A549 (cell line): ENCODE measurements around the gene CETP. TPM values are rescaled to one million over a fixed set of nuclear protein-coding genes. Genes with fewer than 3 reads are reported as not detected.

Experiments
- ATAC-seq, 2 experiments: fragments of 200-7000 bp in 1 of 2; fragments of >200 bp in 1 of 2; cut with Nextera tagmentation in 1 of 2; cut with Tn5 transposase in 1 of 2; 3 replicates each; pipeline versions ENCODE4 v1.8.0 to v1.9.1; 2018 to 2020; ENCODE audit warnings: mild to moderate bottlenecking in 1 of 2, moderate library complexity in 1 of 2
- CTCF ChIA-PET: fragments of 300-600 bp; sonication (Branson Sonifier 250); formaldehyde crosslinking; extraction: SDS; loops from one replicate; lab custom pipeline; 2021; ENCODE audit warnings: antibody characterized with exemption, inconsistent platforms; lab: Yijun Ruan, JAX
- POLR2A ChIA-PET: fragments of 350-600 bp; formaldehyde crosslinking; extraction: SDS; loops from one replicate; lab custom pipeline; 2021; ENCODE audit warnings: antibody characterized with exemption, inconsistent platforms; lab: Yijun Ruan, JAX
- DNase-seq, 2 experiments: peaks; one replicate each; pipeline versions ENCODE4 v3.0.0 to v3.0.0-alpha.2; 2011 to 2016; ENCODE audit warnings: low read depth in 1 of 2, low spot score in 1 of 2
- FAIRE-seq: peaks from 2 replicates; lab custom pipeline; 2011; peaks lifted over from hg19 to GRCh38; lab: Jason Lieb, UNC
- H3K27ac ChIP-seq, 2 experiments: fragments of >200 bp; sonication (Bioruptor Twin); formaldehyde crosslinking; 3 replicates each; pipeline ENCODE4 v1.5.1; 2016 to 2017
- H3K4me1 ChIP-seq: fragments of >200 bp; sonication (Bioruptor Twin); formaldehyde crosslinking; 3 replicates; pipeline ENCODE4 v1.6.1; 2016
- H3K4me2 ChIP-seq: fragments of >200 bp; sonication (Bioruptor Twin); formaldehyde crosslinking; 3 replicates; pipeline ENCODE4 v1.6.1; 2016
- H3K4me3 ChIP-seq: fragments of >200 bp; sonication (Bioruptor Twin); formaldehyde crosslinking; 3 replicates; pipeline ENCODE4 v1.5.1; 2016
- H3K9me3 ChIP-seq: fragments of >200 bp; sonication (Bioruptor Twin); formaldehyde crosslinking; 3 replicates; pipeline ENCODE4 v1.6.1; 2016
- CHD4 ChIP-seq: fragments of 200-600 bp; sonication (generic); IDR thresholded peaks from 2 replicates; pipeline ENCODE4 v1.6.1; 2016; ENCODE audit warnings: antibody characterized with exemption, mild to moderate bottlenecking, borderline replicate concordance
- ESRRA ChIP-seq: fragments of 150-350 bp; IDR thresholded peaks from 2 replicates; pipeline ENCODE4 v1.6.1; 2014; ENCODE audit warnings: mild to moderate bottlenecking, low read length, borderline replicate concordance
- FOSB ChIP-seq: fragments of 250-450 bp; sonication (Bioruptor Pico); IDR thresholded peaks from 2 replicates; pipeline ENCODE4 v1.5.0; 2020; ENCODE audit warnings: mild to moderate bottlenecking, moderate library complexity
- HOXB5 ChIP-seq: fragments of 250-450 bp; sonication (Bioruptor Pico); IDR thresholded peaks from 2 replicates; pipeline ENCODE4 v1.5.0; 2020; ENCODE audit warnings: mild to moderate bottlenecking, moderate library complexity
- MAFK ChIP-seq: fragments of 450-650 bp; IDR thresholded peaks from 2 replicates; pipeline ENCODE4 v1.6.1; 2014; ENCODE audit not compliant: partially characterized antibody
- MAZ ChIP-seq: fragments of 150-350 bp; IDR thresholded peaks from 2 replicates; pipeline ENCODE4 v1.6.1; 2014; ENCODE audit warnings: antibody characterized with exemption, low read depth, low read length, borderline replicate concordance
- MYC ChIP-seq: IDR thresholded peaks from 2 replicates; pipeline ENCODE4 v1.6.1; 2012; ENCODE audit warnings: mild to moderate bottlenecking, inconsistent platforms, low read length, improper control_type of control experiment, borderline replicate concordance
- NFE2L2 ChIP-seq: fragments of 150-350 bp; conservative IDR thresholded peaks from 2 replicates; pipeline ENCODE4 v1.6.1; 2014; ENCODE audit warnings: low read length
- NPAS2 ChIP-seq: fragments of 250-450 bp; sonication (Bioruptor Pico); IDR thresholded peaks from 2 replicates; pipeline ENCODE4 v1.8.0; 2022; ENCODE audit warnings: mild to moderate bottlenecking, moderate library complexity, borderline replicate concordance
- POLR2AphosphoS2 ChIP-seq: conservative IDR thresholded peaks from 2 replicates; pipeline ENCODE4 v1.6.1; 2012; ENCODE audit warnings: low read length, improper control_type of control experiment, inconsistent platforms
- WGBS: methylation state at CpG from one replicate; pipeline ENCODE4 v1.1.6; 2017; ENCODE audit errors: missing lambda C conversion rate; 5-methylcytosine and 5-hydroxymethylcytosine counted together
- polyA plus RNA-seq, 4 experiments: library from polyadenylated mRNA; depleted of rRNA in 3 of 4; stranded (reverse); fragments of >200 nt; fragmentation: RNase III in 1 of 4; extraction: RNeasy Plus Mini Kit Qiagen cat#74134 plus additional on column Dnase treatment in 1 of 4; gene quantifications; 2 replicates in 3 of 4; 3 replicates in 1 of 4; pipeline ENCODE4 v1.2.3, GENCODE V29; 2011 to 2017
- TF ChIP-seq, protein P1 (sequence below): fragments of 450-650 bp; IDR thresholded peaks from 2 replicates; pipeline ENCODE4 v1.6.1; 2014; ENCODE audit warnings: antibody characterized with exemption

CETP gene
- polyA plus RNA-seq, 2 of the 4 experiments (the other 2 are of a cell fraction): not detected

DNA sequence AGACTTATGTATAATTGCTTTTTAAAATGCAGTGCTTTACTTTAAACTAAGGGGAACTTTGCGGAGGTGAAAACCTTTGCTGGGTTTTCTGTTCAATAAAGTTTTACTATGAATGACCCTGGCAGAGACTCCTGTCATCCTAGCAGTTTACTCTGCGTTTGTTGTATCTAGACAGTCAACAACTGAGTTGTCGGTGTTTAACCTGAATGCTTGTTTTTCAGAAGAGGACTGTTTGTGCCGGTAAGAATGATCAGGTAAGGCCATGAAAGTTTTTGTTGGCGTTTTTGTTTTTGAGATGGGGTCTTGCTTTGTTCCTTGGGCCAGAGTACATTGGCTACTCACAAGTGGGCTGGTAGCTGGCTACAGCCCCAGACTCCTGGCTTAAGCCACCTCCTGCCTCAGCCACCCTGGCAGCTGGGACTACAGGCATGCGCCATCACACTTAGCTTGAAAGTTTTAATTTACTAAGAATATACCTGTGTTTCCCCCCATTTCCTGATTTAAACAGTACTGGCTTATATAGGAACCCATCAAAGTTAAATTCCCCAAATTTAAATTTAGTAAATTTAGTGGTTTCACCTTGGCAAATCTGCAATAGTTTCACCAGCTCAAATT lies 17.9 kb upstream of the CETP start:
- TF ChIP-seq NPAS2: no peak
- FAIRE-seq (no peak), ATAC-seq (no peak), DNase-seq (no peak)
- POLR2A ChIA-PET: interaction anchor here (1.0 to 5.4 kb wide), 2 partner anchors 11 to 12 kb away, joined by 4 to 26 read pairs; partner anchors contain the start of gene HERPUD1
- no peak overlapping the region for H3K27ac ChIP-seq
- H3K4me3 ChIP-seq: no peak overlapping the region
- no peaks in the 10 kb centered on the region for H3K9me3 ChIP-seq
- CTCF ChIA-PET: interaction anchor here (0.9 to 2.3 kb wide), 3 partner anchors 10 to 270 kb away, joined by 3 to 9 read pairs (median 4); no protein-coding TSS in a partner anchor
- WGBS: 94% methylated on average over 6 of the region's 6 CpGs
- no peaks in the 10 kb centered on the region for H3K4me1 ChIP-seq
- no peak overlapping the region for H3K4me2 ChIP-seq

DNA sequence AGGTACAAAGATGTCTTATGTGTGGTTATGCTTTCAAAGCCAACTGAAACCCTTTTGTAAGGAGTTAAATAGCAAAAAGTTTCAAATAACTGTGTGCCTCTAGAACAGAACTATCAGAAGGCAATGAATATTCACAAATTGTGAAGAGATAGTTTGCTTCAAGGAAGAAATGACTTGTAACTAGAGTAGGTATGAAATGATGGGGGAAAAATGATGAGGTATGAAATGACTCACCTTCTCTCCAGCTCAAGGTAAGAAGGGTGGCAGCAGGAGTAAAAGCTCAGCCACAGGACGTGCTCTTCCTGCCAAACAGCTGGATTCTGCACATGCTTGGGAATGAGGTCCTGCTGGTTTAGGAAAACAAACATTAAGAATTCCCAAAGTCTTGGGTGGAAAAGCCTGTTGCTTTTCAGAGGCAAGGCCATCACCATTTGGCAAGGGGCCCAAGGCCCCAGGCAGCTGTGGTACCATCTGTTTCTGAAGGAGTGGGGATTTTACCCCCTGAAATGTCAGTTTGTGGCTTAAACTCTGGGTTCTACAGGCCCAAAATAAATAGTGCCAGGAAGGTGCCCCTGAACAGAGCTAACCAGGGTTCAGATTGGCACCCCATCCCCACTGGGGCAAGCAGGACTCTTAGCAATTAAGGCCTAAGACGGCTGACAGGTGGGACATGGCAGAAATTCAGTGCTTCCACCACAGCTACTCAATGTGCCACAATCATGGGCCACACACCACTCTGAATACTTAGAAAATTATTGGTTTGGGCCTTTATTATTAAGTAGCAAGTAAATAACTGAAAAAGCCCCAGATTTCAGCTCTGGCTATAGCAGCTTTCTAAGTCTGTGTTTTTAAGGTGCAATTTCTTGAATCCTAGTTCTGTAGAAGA lies 16.6 kb upstream of the CETP start:
- WGBS: 64% methylated on average over 2 of the region's 2 CpGs
- TF ChIP-seq HOXB5 (CRISPR knock-in tag): no peak
- TF ChIP-seq FOSB: peak; percentile 5; the same call in 1 of the 2 replicates
- TF ChIP-seq CHD4: no peak
- TF ChIP-seq POLR2AphosphoS2: peak; percentile 65; the same call in 1 of the 2 replicates
- ChIA-PET POLR2A (interaction anchor here (0.6 to 5.4 kb wide), 3 partner anchors 14 to 151 kb away, joined by 3 to 26 read pairs (median 4); partner anchors contain the start of gene HERPUD1), CTCF (interaction anchor here (0.8 to 2.3 kb wide), 7 partner anchors 9 to 155 kb away, joined by 3 to 6 read pairs (median 4); no protein-coding TSS in a partner anchor)
- no peak for DNase-seq
- Histone ChIP-seq H3K4me3 (no peak overlapping the region), H3K27ac (no peak overlapping the region), H3K9me3 (no peaks in the 10 kb centered on the region), H3K4me1 (no peaks in the 10 kb centered on the region), H3K4me2 (no peak overlapping the region)
- no peak for FAIRE-seq
- no peak for ATAC-seq

GRCh38 chr16:56945847-56946527 lies 15.8 kb upstream of the CETP start:
- ChIA-PET POLR2A (interaction anchor here (0.7 to 5.4 kb wide), 2 partner anchors 15 to 100 kb away, joined by 4 to 26 read pairs; partner anchors contain the start of gene HERPUD1), CTCF (interaction anchor here (0.8 to 2.3 kb wide), 10 partner anchors 9 to 156 kb away, joined by 3 to 7 read pairs (median 4); no protein-coding TSS in a partner anchor)
- H3K4me3 ChIP-seq: no peak overlapping the region
- H3K27ac ChIP-seq: no peak overlapping the region
- H3K9me3 ChIP-seq: no peaks in the 10 kb centered on the region
- H3K4me2 ChIP-seq: no peak overlapping the region
- ATAC-seq (no peak), FAIRE-seq (no peak), DNase-seq (no peak)
- 92% methylated on average over 11 of the region's 12 CpGs for WGBS
- H3K4me1 ChIP-seq: no peaks in the 10 kb centered on the region
- TF ChIP-seq ESRRA (no peak), MAFK (no peak), MYC (no peak)

GRCh38 chr16:56946767-56947603 lies 14.8 kb upstream of the CETP start:
- ATAC-seq (peak in 1 of 2 experiments; percentile 3; a peak in 2 of 6 replicates), FAIRE-seq (no peak), DNase-seq (no peak)
- Histone ChIP-seq H3K9me3 (no peaks in the 10 kb centered on the region), H3K4me3 (no peak overlapping the region), H3K27ac (no peak overlapping the region), H3K4me2 (no peak overlapping the region), H3K4me1 (no peaks in the 10 kb centered on the region)
- 93% methylated on average over 10 of the region's 10 CpGs for WGBS
- CTCF ChIA-PET: interaction anchor here (0.6 to 2.3 kb wide), 14 partner anchors 15 to 284 kb away, joined by 3 to 7 read pairs (median 4); no protein-coding TSS in a partner anchor
- TF ChIP-seq, protein P1, sequence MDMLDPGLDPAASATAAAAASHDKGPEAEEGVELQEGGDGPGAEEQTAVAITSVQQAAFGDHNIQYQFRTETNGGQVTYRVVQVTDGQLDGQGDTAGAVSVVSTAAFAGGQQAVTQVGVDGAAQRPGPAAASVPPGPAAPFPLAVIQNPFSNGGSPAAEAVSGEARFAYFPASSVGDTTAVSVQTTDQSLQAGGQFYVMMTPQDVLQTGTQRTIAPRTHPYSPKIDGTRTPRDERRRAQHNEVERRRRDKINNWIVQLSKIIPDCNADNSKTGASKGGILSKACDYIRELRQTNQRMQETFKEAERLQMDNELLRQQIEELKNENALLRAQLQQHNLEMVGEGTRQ: no peak
- TF ChIP-seq MAZ (no peak), ESRRA (no peak), POLR2AphosphoS2 (no peak), NFE2L2 (no peak)
- POLR2A ChIA-PET: interaction anchor here (5.4 kb wide), 1 partner anchor 15 kb away, joined by 26 read pairs; the partner anchor contains the start of gene HERPUD1
